ENCODE results near the gene SLC31A1. TPM values are rescaled to one million over a fixed set of nuclear protein-coding genes. Genes with fewer than 3 reads are reported as not detected.

Gene SLC31A1
- 10 to 100 TPM; 17.1 to 46.3 (median 27.2) TPM for total RNA-seq

DNA sequence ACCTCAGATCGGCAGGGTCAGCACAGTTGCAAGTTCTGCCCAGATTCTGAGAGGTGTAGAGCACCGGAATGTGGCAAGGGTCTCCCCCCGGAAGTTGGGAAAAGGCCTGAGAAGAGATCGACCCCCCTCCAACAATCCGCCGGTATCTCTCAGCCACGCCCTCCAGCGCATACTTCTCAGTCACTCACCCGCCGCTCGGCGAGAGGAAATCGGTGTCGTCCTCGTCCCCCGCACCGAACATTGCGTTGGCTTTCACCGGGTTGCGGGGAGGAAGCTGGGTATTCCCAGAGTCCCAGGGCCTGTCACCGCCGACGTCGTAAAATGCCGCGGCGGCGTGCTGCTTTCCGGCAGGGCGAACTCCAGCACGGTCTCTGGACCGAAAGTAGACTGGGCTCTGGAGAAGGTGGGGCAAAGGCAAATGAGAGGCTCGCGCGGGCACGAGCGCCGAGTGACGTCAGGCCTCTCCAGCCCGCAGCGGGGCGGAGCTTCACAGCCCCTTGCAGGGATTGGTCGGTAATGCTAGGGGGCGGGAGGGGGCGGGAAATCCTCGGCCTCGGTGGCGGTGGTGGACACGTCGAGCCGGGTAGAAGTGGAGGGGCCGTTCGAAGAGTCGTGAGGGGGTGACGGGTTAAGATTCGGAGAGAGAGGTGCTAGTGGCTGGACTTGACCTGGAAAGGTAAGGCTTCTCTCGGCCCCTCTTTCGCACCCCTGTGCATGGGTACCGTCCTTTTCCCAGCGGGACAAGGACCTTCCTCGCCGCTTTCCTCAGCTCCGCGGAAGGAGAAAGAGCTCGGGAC lies at the start of gene SLC31A1, which contains the start of gene FKBP15:
SLC31A1 (plus strand) TSS at position 542 of the 797 bp plus-strand sequence. CDS start 34,605 bp downstream, outside the sequence.
FKBP15 (minus strand) TSS at position 275 of the 797 bp plus-strand sequence; CDS start at position 241, 34 bp downstream.
- peak; percentile 98 to 99 for DNase-seq (ENCODE audit: low spot score in 2 of 2)
- no peaks in the 10 kb centered on the region for H3K9me3 ChIP-seq
- peak within 1 kb of the TSS; percentile 81 for H3K4me3 ChIP-seq
- H3K27me3 ChIP-seq: no peaks in the 10 kb centered on the region
- TF ChIP-seq POLR2AphosphoS5 (IDR thresholded peaks at IDR 0.05) (peak in 2 of 3 donors; percentile 67 to 69), EP300 (IDR thresholded peaks at IDR 0.05) (no peak), POLR2A (IDR thresholded peaks at IDR 0.05) (peak in 1 of 2 donors; percentile 40)
- TF ChIP-seq, protein P1, sequence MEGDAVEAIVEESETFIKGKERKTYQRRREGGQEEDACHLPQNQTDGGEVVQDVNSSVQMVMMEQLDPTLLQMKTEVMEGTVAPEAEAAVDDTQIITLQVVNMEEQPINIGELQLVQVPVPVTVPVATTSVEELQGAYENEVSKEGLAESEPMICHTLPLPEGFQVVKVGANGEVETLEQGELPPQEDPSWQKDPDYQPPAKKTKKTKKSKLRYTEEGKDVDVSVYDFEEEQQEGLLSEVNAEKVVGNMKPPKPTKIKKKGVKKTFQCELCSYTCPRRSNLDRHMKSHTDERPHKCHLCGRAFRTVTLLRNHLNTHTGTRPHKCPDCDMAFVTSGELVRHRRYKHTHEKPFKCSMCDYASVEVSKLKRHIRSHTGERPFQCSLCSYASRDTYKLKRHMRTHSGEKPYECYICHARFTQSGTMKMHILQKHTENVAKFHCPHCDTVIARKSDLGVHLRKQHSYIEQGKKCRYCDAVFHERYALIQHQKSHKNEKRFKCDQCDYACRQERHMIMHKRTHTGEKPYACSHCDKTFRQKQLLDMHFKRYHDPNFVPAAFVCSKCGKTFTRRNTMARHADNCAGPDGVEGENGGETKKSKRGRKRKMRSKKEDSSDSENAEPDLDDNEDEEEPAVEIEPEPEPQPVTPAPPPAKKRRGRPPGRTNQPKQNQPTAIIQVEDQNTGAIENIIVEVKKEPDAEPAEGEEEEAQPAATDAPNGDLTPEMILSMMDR (IDR thresholded peaks at IDR 0.05): no peak
- H3K27ac ChIP-seq: peak within 1 kb of the TSS; percentile 81
- WGBS: 1% methylated on average over 33 of the region's 65 CpGs
- peaks cover 32% of the 10 kb centered on the region for H3K4me1 ChIP-seq
- no peaks in the 10 kb centered on the region for H3K36me3 ChIP-seq

DNA sequence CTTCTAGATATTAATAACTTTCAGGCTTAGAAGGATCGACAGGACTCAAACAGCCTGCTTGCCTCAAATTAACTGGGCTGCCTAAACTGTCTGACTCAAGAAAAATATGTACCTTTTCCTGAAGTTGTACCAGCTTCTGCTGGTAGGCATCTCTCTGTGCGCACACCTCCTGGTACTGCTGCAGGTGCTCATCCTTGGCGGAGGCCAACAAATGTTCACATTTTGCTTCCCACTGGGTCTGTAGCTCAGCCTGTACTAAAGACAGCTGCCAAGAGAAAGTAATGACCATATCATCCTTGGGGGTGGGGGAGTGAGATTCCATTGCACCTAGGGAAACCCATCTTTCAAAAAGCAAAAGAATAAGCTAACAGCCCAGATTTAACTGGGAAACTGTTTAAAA lies 48.0 kb upstream of the SLC31A1 start:
- H3K36me3 ChIP-seq: peaks cover 91% of the 10 kb centered on the region
- no peak overlapping the region for H3K27ac ChIP-seq
- no peaks in the 10 kb centered on the region for H3K4me1 ChIP-seq
- no peaks in the 10 kb centered on the region for H3K27me3 ChIP-seq
- WGBS: 92% methylated on average over 3 of the region's 3 CpGs
- H3K4me3 ChIP-seq: no peak overlapping the region
- TF ChIP-seq POLR2A (IDR thresholded peaks at IDR 0.05): no peak
- TF ChIP-seq EP300 (IDR thresholded peaks at IDR 0.05): no peak
- TF ChIP-seq POLR2AphosphoS5 (IDR thresholded peaks at IDR 0.05): no peak
- TF ChIP-seq, protein P1 (IDR thresholded peaks at IDR 0.05): no peak
- H3K9me3 ChIP-seq: no peaks in the 10 kb centered on the region
- no peak for DNase-seq (ENCODE audit: low spot score in 2 of 2)

DNA sequence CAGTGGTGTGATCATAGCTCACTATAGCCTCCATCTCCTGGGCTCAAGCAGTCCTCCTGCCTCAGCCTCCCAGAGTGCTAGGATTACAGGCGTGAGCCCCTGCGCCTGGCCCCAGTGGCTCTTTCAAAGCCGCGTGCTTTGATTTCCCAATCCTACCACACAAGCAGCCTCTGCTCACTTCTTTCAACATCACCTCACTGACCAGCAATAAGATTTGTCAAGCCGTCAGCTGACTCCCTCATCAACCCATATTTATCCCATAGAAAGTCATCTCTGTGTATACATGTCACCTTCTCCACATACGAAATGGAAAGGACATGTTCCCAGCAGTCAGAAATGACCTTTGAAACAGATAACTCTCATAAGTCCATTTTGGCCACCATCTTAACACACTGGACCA lies 44.5 kb upstream of the SLC31A1 start:
- Histone ChIP-seq H3K9me3 (no peaks in the 10 kb centered on the region), H3K27ac (no peak overlapping the region), H3K36me3 (peaks cover 86% of the 10 kb centered on the region), H3K4me1 (no peaks in the 10 kb centered on the region), H3K27me3 (no peaks in the 10 kb centered on the region), H3K4me3 (no peak overlapping the region)
- no peak for TF ChIP-seq POLR2A (IDR thresholded peaks at IDR 0.05)
- TF ChIP-seq EP300 (IDR thresholded peaks at IDR 0.05): no peak
- TF ChIP-seq, protein P1 (IDR thresholded peaks at IDR 0.05): no peak
- no peak for TF ChIP-seq POLR2AphosphoS5 (IDR thresholded peaks at IDR 0.05)
- 86% methylated on average over 6 of the region's 6 CpGs for WGBS
- no peak for DNase-seq (ENCODE audit: low spot score in 2 of 2)

DNA sequence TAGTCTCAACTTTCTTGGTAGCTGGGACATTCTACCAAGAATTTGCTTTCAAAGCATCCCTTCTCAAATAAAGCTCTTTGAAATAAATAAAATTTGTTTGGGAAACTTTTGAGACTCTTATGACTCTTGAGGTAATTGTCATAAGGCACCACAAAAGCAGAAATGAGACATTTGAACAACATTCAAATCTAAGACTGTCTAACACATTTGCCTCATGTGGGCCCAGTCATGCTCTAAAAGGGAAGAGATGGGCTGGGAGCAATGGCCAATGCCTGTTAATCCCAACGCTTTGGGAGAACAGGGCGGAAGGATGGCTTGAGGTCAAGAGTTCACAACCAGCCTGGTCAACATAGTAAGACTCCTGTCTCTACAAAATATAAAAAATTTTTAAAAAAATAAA lies 44.1 kb upstream of the SLC31A1 start:
- H3K36me3 ChIP-seq: peaks cover 87% of the 10 kb centered on the region
- no peak overlapping the region for H3K27ac ChIP-seq
- H3K4me3 ChIP-seq: no peak overlapping the region
- TF ChIP-seq POLR2AphosphoS5 (IDR thresholded peaks at IDR 0.05) (no peak), EP300 (IDR thresholded peaks at IDR 0.05) (no peak), POLR2A (IDR thresholded peaks at IDR 0.05) (no peak)
- TF ChIP-seq, protein P1 (IDR thresholded peaks at IDR 0.05): no peak
- H3K9me3 ChIP-seq: no peaks in the 10 kb centered on the region
- no peaks in the 10 kb centered on the region for H3K4me1 ChIP-seq
- no peaks in the 10 kb centered on the region for H3K27me3 ChIP-seq
- no peak for DNase-seq (ENCODE audit: low spot score in 2 of 2)
- WGBS: 96% methylated on average over 2 of the region's 2 CpGs

DNA sequence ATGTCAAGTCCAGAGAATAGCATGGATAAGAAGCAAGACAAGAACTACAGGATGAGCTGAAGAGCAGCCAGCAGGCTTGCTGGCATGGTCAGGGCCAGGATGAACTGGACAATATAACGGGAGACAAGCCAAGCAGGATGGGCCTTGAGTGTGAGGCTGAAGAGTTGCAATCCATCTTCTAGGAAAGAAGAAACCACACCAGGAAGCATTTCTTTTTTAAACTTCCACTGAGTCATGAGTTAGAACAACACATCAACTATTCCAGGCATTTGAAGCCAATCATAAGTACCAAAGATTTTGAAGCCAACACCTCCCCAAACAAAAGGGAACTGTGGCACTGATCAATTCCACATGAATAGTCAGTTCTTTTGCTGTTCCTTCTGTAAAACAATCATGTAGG lies 43.3 kb upstream of the SLC31A1 start:
- H3K4me1 ChIP-seq: no peaks in the 10 kb centered on the region
- no peak overlapping the region for H3K27ac ChIP-seq
- no peak for DNase-seq (ENCODE audit: low spot score in 2 of 2)
- 100% methylated on average over 1 of the region's 1 CpG for WGBS
- H3K4me3 ChIP-seq: no peak overlapping the region
- no peaks in the 10 kb centered on the region for H3K27me3 ChIP-seq
- peaks cover 87% of the 10 kb centered on the region for H3K36me3 ChIP-seq
- no peaks in the 10 kb centered on the region for H3K9me3 ChIP-seq
- no peak for TF ChIP-seq EP300 (IDR thresholded peaks at IDR 0.05)
- TF ChIP-seq, protein P1 (IDR thresholded peaks at IDR 0.05): no peak
- no peak for TF ChIP-seq POLR2AphosphoS5 (IDR thresholded peaks at IDR 0.05)
- TF ChIP-seq POLR2A (IDR thresholded peaks at IDR 0.05): no peak
